ENCODE data around the gene ZNF525. TPM values are rescaled to one million over a fixed set of nuclear protein-coding genes. Genes with fewer than 3 reads are reported as not detected.
"Not testable (repeated sequence)": the region's sequence is repeated elsewhere in the genome, so short reads cannot be mapped to it uniquely, and the experiment has no call there.

The ZNF525 gene
- total RNA-seq, 1 experiment from 2014 or later, result 9.2 TPM

DNA sequence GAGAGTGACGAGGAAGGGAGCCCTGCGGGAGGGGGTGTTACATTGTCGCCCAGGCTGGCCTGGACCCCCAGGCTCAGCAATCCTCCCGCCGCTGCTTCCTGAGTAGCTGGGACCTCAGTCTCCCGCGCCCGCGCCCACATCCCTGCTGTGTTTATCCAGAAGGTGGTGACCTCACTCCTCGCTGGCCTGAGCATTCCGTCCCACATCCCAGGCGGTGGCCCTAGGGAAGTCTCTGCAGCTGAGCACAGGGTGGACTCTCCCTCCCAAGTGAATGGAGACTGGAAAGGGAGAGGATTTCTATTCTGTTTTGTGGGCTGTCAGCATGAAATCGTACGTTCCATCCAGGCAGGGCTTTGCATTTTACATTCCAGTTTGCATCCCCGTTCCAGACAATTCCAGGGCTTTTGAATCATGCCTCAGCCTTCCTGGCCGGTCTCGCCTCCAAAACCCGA is 29.0 kb downstream of the ZNF525 start:
- intact Hi-C loops (cut with micrococcal nuclease; ENCODE audit: unreplicated experiment), result no loop called here
- no peak for DNase-seq (ENCODE audit: low spot score)
- peak overlapping the region; percentile 91 for H3K4me3 ChIP-seq (ENCODE audit: low read depth, low read length, poor library complexity, severe bottlenecking)
- BruUV-seq (replicated peaks), result no TSS peak
- POLR2A ChIA-PET (ENCODE audit: low non-redundant PET), result no interaction called here
- CTCF ChIA-PET, result no interaction called here
- H3K9me3 ChIP-seq (ENCODE audit: low read depth, low read length, poor library complexity, severe bottlenecking), result no peaks in the 10 kb centered on the region
- no peaks in the 10 kb centered on the region for H3K4me1 ChIP-seq (ENCODE audit: insufficient read depth, low read length, poor library complexity, severe bottlenecking)
- no peaks in the 10 kb centered on the region for H3K27me3 ChIP-seq (replicated peaks; ENCODE audit: insufficient read depth, low read depth, low read length, poor library complexity)
- TF ChIP-seq, protein P1, sequence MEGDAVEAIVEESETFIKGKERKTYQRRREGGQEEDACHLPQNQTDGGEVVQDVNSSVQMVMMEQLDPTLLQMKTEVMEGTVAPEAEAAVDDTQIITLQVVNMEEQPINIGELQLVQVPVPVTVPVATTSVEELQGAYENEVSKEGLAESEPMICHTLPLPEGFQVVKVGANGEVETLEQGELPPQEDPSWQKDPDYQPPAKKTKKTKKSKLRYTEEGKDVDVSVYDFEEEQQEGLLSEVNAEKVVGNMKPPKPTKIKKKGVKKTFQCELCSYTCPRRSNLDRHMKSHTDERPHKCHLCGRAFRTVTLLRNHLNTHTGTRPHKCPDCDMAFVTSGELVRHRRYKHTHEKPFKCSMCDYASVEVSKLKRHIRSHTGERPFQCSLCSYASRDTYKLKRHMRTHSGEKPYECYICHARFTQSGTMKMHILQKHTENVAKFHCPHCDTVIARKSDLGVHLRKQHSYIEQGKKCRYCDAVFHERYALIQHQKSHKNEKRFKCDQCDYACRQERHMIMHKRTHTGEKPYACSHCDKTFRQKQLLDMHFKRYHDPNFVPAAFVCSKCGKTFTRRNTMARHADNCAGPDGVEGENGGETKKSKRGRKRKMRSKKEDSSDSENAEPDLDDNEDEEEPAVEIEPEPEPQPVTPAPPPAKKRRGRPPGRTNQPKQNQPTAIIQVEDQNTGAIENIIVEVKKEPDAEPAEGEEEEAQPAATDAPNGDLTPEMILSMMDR (conservative IDR thresholded peaks at IDR 0.05; ENCODE audit: low read depth, low read length), result no peak
- no peak for TF ChIP-seq EZH2 (IDR thresholded peaks at IDR 0.05; ENCODE audit: borderline replicate concordance, low read depth, low read length, poor library complexity, severe bottlenecking)
- H3K27ac ChIP-seq (ENCODE audit: low read depth, low read length, poor library complexity, severe bottlenecking), result no peak overlapping the region
- peaks cover 2% of the 10 kb centered on the region for H3K36me3 ChIP-seq (ENCODE audit: insufficient read depth, low read length, poor library complexity, severe bottlenecking)

DNA sequence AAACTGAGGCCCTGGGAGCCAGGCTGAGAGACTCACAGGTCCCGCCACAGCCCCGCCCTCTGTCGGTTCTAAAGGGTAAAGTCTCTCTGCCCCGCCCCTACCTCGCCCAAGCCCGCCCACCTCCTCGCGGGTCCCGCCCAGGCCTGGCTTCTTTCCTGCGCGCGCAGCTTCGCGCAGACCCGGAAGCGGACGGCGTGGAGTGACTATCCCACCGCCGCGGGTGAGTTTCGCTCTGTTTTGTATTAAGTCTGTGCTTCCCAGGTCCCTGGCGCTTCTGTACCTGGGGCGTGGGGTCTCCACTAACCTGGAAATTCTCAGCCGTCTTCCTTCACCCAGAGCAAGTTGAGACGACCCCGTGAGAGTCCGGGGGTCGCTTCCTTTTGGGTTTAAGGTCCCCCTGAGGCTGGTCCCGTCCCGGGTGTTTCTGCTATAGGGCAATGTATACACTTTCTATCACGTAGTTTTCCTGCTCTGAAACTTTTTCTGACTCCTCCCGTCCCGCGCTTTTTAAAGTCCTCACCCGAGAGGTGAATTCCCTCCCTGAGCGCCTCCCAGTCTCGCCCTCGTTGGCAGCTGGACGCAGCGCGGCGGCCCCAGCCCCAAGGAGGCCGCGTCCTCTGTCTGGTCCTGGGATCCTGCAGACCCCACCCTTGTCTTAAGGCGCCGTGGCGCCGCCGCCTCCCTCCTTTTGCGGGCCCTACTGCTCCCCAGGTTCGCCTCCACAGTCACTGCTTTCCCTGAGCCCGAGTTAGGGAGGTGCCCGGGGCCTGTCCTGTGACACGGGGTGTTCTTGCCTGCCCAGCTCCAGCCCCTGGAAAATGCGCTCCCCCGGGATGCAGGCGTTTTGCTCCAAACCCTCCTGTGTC is 29.7 kb downstream of the ZNF525 start, which contains the start of gene ZNF765:
Gene ZNF765 (plus strand): TSS at position 176 of the 866 bp plus-strand sequence. CDS start 2,867 bp downstream, outside the sequence.
- intact Hi-C loops (cut with micrococcal nuclease; ENCODE audit: unreplicated experiment), result no loop called here
- POLR2A ChIA-PET (ENCODE audit: low non-redundant PET), result no interaction called here
- Histone ChIP-seq H3K4me3 (ENCODE audit: low read depth, low read length, poor library complexity, severe bottlenecking) (peak within 1 kb of the TSS; percentile 91), H3K27ac (ENCODE audit: low read depth, low read length, poor library complexity, severe bottlenecking) (peak within 1 kb of the TSS; percentile 75), H3K9me3 (ENCODE audit: low read depth, low read length, poor library complexity, severe bottlenecking) (no peaks in the 10 kb centered on the region), H3K4me1 (ENCODE audit: insufficient read depth, low read length, poor library complexity, severe bottlenecking) (no peaks in the 10 kb centered on the region), H3K27me3 (replicated peaks; ENCODE audit: insufficient read depth, low read depth, low read length, poor library complexity) (no peaks in the 10 kb centered on the region), H3K36me3 (ENCODE audit: insufficient read depth, low read length, poor library complexity, severe bottlenecking) (peaks cover 7% of the 10 kb centered on the region)
- TF ChIP-seq EZH2 (IDR thresholded peaks at IDR 0.05; ENCODE audit: borderline replicate concordance, low read depth, low read length, poor library complexity, severe bottlenecking), result no peak
- TF ChIP-seq, protein P1 (conservative IDR thresholded peaks at IDR 0.05; ENCODE audit: low read depth, low read length), result peak; percentile 52; the same call in 1 of the 2 replicates
- peak; percentile 92 for DNase-seq (ENCODE audit: low spot score)
- CTCF ChIA-PET, result no interaction called here
- BruUV-seq (replicated peaks), result no TSS peak

DNA sequence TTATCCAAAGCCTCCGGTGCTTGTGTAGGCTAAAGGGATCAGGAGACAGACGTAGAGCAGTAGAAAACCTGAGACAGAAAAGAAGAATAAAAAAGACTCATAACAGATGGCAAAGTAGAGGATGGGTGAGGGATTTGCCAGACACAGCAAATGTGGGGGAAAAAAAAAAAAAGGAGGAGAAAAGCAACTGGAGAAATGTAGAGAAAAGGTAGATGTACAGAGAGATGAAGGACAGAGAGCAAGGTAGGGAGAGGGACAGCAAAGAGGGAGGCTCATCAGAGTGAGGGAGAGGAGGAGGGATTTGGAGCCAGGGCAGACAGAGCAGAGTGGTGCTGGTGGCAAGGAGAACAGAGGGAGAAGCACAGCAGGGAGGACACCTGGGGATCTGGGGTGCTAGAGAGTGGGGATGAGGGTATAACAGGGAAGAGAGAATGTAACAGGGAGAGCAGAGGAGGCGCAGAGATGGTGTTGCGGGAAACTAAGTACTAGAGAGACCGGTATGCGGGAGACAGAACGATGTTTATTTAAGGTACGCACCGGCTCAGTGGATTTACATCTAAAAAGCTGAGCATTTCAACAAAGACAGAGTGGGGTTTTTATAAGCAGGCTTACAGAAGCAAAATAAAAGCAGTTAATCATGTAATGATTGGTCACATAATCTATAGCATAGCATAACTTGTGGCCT is 30.5 kb downstream of the ZNF525 start:
- DNase-seq (ENCODE audit: low spot score); POLR2A ChIA-PET (ENCODE audit: low non-redundant PET); H3K9me3 ChIP-seq (ENCODE audit: low read depth, low read length, poor library complexity, severe bottlenecking); H3K27me3 ChIP-seq (replicated peaks; ENCODE audit: insufficient read depth, low read depth, low read length, poor library complexity); CTCF ChIA-PET; H3K4me1 ChIP-seq (ENCODE audit: insufficient read depth, low read length, poor library complexity, severe bottlenecking): not testable (repeated sequence)
- intact Hi-C loops (cut with micrococcal nuclease; ENCODE audit: unreplicated experiment), result loop anchor here (2.0 kb wide), 1 partner anchor 73 kb away; no protein-coding TSS in a partner anchor
- Histone ChIP-seq H3K4me3 (ENCODE audit: low read depth, low read length, poor library complexity, severe bottlenecking) (peak overlapping the region; percentile 91), H3K36me3 (ENCODE audit: insufficient read depth, low read length, poor library complexity, severe bottlenecking) (peaks cover 12% of the 10 kb centered on the region), H3K27ac (ENCODE audit: low read depth, low read length, poor library complexity, severe bottlenecking) (peak overlapping the region; percentile 75)
- BruUV-seq (replicated peaks), result TSS peak; percentile 54
